A673 (cell line): Measurements from ENCODE around the gene GARRE1.

Experiments
- CTCF ChIP-seq: fragments of 300-800, 200-600 bp; sonication (generic); conservative IDR thresholded peaks from 2 replicates; pipeline ENCODE4 v1.5.1; 2017; ENCODE audit warnings: low read depth, mild to moderate bottlenecking, antibody characterized with exemption, low read length, moderate library complexity, mixed read lengths
- EZH2 ChIP-seq: fragments of 200-600 bp; sonication (generic); IDR thresholded peaks from 2 replicates; pipeline ENCODE4 v1.6.1; 2017; ENCODE audit warnings: borderline replicate concordance, low read depth, mild to moderate bottlenecking, mixed read lengths, antibody characterized with exemption, low read length; ENCODE audit not compliant: poor library complexity, severe bottlenecking

DNA sequence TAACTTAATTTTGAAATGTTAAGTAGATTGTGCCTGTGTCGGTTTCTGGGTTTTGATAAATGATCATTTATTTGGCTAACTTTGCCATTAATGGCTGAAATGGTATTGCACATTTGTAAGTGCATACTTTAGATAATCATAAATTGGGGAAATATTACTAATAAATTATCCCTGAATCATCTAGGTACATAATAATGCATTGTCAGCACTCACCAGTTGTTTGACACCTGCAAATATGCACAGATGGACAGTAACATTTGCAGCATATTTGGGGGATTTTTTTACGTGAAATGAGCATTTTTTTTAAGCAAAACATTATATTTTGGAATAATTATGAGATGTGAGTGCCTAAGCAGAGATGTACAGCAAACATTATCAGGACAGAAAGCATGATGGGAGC is 41.1 kb upstream of the GARRE1 start:
- TF ChIP-seq CTCF: no peak
- TF ChIP-seq EZH2: no peak
